Activated CD4-positive, alpha-beta T cell treated with anti-CD3 and anti-CD28 coated beads for 4 hours (primary cell): ENCODE data around the gene CCDC78.
"Not testable (repeated sequence)": the region's sequence is repeated elsewhere in the genome, so short reads cannot be mapped to it uniquely, and the experiment has no call there.

ENCODE experiments used
- DNase-seq, 2 donors: peaks; one replicate each; pipeline ENCODE4 v3.0.0-alpha.2; 2020

Gene CCDC78

GRCh38 chr16:692356-693108 is 33.7 kb downstream of the CCDC78 start:
- DNase-seq = no peak

- not testable (repeated sequence) for DNase-seq
Measured at GRCh38 chr16:691242-691641, 35.0 kb downstream of the CCDC78 start.

GRCh38 chr16:689175-689897 is 36.9 kb downstream of the CCDC78 start:
- DNase-seq = no peak

- DNase-seq = no peak
Measured at GRCh38 chr16:687499-687898, 38.7 kb downstream of the CCDC78 start.

GRCh38 chr16:686459-687260 is 39.6 kb downstream of the CCDC78 start:
- DNase-seq = no peak

- no peak for DNase-seq
Measured at GRCh38 chr16:685967-686366, 40.3 kb downstream of the CCDC78 start.

GRCh38 chr16:684961-685696 is 41.1 kb downstream of the CCDC78 start:
- DNase-seq = no peak

- DNase-seq = peak; percentile 95 to 96
Measured at GRCh38 chr16:684071-684794, 42.0 kb downstream of the CCDC78 start, which contains the start of gene JMJD8. TSS of gene JMJD8 (minus strand) at chr16:684334. CDS start at chr16:684319, 15 bp downstream.

GRCh38 chr16:683396-684070 is 42.7 kb downstream of the CCDC78 start:
- DNase-seq = no peak

GRCh38 chr16:682493-683395 is 43.5 kb downstream of the CCDC78 start:
- no peak for DNase-seq

- DNase-seq = no peak
Measured at GRCh38 chr16:681746-682427, 44.4 kb downstream of the CCDC78 start.

- DNase-seq = no peak
Measured at GRCh38 chr16:680967-681745, 45.1 kb downstream of the CCDC78 start.

- no peak for DNase-seq
Measured at GRCh38 chr16:680625-680945, 45.7 kb downstream of the CCDC78 start.

- DNase-seq = peak; percentile 91 to 93
Measured at GRCh38 chr16:679814-680624, 46.2 kb downstream of the CCDC78 start, which contains the start of gene STUB1. TSS of gene STUB1 (plus strand) at chr16:680410. CDS start at chr16:680526, 116 bp downstream.

- DNase-seq = peak; percentile 47 to 50
Measured at GRCh38 chr16:678858-679813, 47.1 kb downstream of the CCDC78 start.

GRCh38 chr16:678209-678857 is 47.9 kb downstream of the CCDC78 start:
- no peak for DNase-seq
